ENCODE results near the gene TAPT1. TPM values are rescaled to one million over a fixed set of nuclear protein-coding genes. Genes with fewer than 3 reads are reported as not detected.

Gene TAPT1
- total and polyA plus RNA-seq, 2 donors (not counting 1 experiment from before 2014, with no cell fraction given): 58.4 to 76.0 TPM

DNA sequence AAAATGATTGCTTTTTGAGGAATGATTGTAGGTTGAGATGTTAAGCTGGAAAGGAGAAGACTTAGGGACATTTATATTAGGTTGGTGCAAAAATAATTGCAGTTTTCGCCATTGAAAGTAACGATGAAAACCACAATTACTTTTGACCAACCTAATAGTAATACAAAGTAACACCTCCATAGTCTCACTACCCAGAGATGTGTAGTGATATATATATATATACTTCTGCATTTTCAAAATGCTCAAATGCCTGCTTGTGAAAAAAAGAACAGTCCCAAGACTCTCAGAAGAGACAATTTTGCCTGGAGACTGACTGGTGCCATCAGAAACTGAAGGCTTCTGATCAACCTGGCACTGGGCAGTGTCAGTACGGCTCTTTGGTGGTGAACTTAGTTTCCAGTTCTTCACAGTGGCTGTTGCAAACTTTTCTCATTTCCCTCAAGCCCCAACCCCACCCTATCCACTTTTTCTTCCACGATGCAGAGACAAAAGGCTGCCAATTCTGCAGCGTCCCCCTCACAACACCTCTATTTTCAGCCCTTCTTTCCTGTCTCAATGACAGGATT lies 35.1 kb upstream of the TAPT1 start:
- Histone ChIP-seq H3K79me2 (ENCODE audit: control insufficient read depth, insufficient read depth, low read length) (no peaks in the 10 kb centered on the region), H2AFZ (ENCODE audit: insufficient read depth, low read depth, low read length, poor library complexity, severe bottlenecking) (no peak overlapping the region), H3K27me3 (replicated peaks in 1 of 4; ENCODE audit: control extremely low read depth in 1 of 4, control insufficient read depth in 3 of 4, insufficient read depth in 4 of 4, low read length in 3 of 4) (no peaks in the 10 kb centered on the region), H3K9ac (ENCODE audit: low read length) (no peak overlapping the region), H3K4me3 (ENCODE audit: control extremely low read depth in 1 of 5, extremely low read depth in 1 of 5, insufficient read depth in 1 of 5, low read depth in 2 of 5, low read length in 4 of 5) (peak overlapping the region in 2 of 5 experiments; percentile 3 to 8), H3K9me3 (ENCODE audit: control extremely low read depth in 1 of 3, control insufficient read depth in 2 of 3, insufficient read depth in 1 of 3, low read length in 2 of 3) (peaks cover 0 to 2% (median 0%) of the 10 kb centered on the region in 3 donors), H4K20me1 (ENCODE audit: control insufficient read depth, insufficient read depth, low read length, poor library complexity, severe bottlenecking) (no peaks in the 10 kb centered on the region), H3K27ac (ENCODE audit: low read length in 2 of 2) (peak overlapping the region; percentile 31 to 50), H3K4me1 (ENCODE audit: control insufficient read depth in 2 of 2, insufficient read depth in 2 of 2, low read length in 2 of 2) (peaks cover 39 to 48% of the 10 kb centered on the region in 2 donors), H3K36me3 (replicated peaks in 1 of 2; ENCODE audit: control extremely low read depth in 1 of 2, control insufficient read depth in 1 of 2, extremely low read depth in 1 of 2, insufficient read depth in 2 of 2, low read length in 1 of 2) (no peaks in the 10 kb centered on the region), H3K4me2 (replicated peaks; ENCODE audit: low read depth, low read length, poor library complexity, severe bottlenecking) (peak overlapping the region; percentile 56)
- no peak for DNase-seq
- CTCF ChIA-PET: no interaction called here
- no peaks in the 10 kb centered on the region for H3K9me3 Mint-ChIP-seq (ENCODE audit: insufficient read depth)
- peaks cover 40% of the 10 kb centered on the region for H3K4me1 Mint-ChIP-seq
- 31% methylated on average over 3 of the region's 5 CpGs for WGBS (ENCODE audit: insufficient coverage)
- H3K27ac Mint-ChIP-seq: peak overlapping the region; percentile 80
- no peak for ATAC-seq (ENCODE audit: low read depth)
- no peak for TF ChIP-seq EZH2 (IDR thresholded peaks at IDR 0.05; ENCODE audit: borderline replicate concordance, insufficient read depth, low read depth, low read length, poor library complexity, severe bottlenecking)
- TF ChIP-seq, protein P1, sequence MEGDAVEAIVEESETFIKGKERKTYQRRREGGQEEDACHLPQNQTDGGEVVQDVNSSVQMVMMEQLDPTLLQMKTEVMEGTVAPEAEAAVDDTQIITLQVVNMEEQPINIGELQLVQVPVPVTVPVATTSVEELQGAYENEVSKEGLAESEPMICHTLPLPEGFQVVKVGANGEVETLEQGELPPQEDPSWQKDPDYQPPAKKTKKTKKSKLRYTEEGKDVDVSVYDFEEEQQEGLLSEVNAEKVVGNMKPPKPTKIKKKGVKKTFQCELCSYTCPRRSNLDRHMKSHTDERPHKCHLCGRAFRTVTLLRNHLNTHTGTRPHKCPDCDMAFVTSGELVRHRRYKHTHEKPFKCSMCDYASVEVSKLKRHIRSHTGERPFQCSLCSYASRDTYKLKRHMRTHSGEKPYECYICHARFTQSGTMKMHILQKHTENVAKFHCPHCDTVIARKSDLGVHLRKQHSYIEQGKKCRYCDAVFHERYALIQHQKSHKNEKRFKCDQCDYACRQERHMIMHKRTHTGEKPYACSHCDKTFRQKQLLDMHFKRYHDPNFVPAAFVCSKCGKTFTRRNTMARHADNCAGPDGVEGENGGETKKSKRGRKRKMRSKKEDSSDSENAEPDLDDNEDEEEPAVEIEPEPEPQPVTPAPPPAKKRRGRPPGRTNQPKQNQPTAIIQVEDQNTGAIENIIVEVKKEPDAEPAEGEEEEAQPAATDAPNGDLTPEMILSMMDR (IDR thresholded peaks at IDR 0.05): no peak
- peak overlapping the region; percentile 56 for H3K4me3 Mint-ChIP-seq
- intact Hi-C loops (cut with micrococcal nuclease): loop anchor here (5.0 to 10.0 kb wide), 2 partner anchors 34 to 457 kb away; partner anchors contain the start of gene TAPT1
- POLR2A ChIA-PET: no interaction called here
- no peaks in the 10 kb centered on the region for H3K27me3 Mint-ChIP-seq

DNA sequence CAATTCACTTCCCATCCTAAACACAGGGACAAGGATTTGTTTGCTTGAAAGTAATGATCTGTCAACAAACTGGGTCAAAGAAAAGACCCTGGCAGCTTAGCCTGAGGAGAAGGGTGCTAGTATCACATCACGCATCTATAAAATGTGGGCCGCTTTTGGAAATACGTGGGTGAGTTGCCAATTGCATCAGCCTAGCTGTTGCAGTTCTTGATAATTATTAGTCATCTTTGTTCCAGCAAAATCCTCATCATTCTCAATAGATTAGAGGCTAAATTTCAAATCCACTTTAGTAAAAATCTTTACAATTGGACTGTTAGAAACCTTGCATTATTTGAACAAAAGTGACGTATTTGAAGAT lies 33.6 kb upstream of the TAPT1 start:
- WGBS (ENCODE audit: insufficient coverage): no CpG with 5 or more reads among the region's 4 CpGs
- Histone ChIP-seq H2AFZ (ENCODE audit: insufficient read depth, low read depth, low read length, poor library complexity, severe bottlenecking) (no peak overlapping the region), H3K9ac (ENCODE audit: low read length) (no peak overlapping the region), H3K27me3 (replicated peaks in 1 of 4; ENCODE audit: control extremely low read depth in 1 of 4, control insufficient read depth in 3 of 4, insufficient read depth in 4 of 4, low read length in 3 of 4) (no peaks in the 10 kb centered on the region), H3K4me1 (ENCODE audit: control insufficient read depth in 2 of 2, insufficient read depth in 2 of 2, low read length in 2 of 2) (peaks cover 30 to 42% of the 10 kb centered on the region in 2 donors), H3K9me3 (ENCODE audit: control extremely low read depth in 1 of 3, control insufficient read depth in 2 of 3, insufficient read depth in 1 of 3, low read length in 2 of 3) (peaks cover 0 to 5% (median 0%) of the 10 kb centered on the region in 3 donors), H3K4me3 (ENCODE audit: control extremely low read depth in 1 of 5, extremely low read depth in 1 of 5, insufficient read depth in 1 of 5, low read depth in 2 of 5, low read length in 4 of 5) (no peak overlapping the region), H3K36me3 (replicated peaks in 1 of 2; ENCODE audit: control extremely low read depth in 1 of 2, control insufficient read depth in 1 of 2, extremely low read depth in 1 of 2, insufficient read depth in 2 of 2, low read length in 1 of 2) (no peaks in the 10 kb centered on the region), H3K27ac (ENCODE audit: low read length in 2 of 2) (no peak overlapping the region), H3K79me2 (ENCODE audit: control insufficient read depth, insufficient read depth, low read length) (no peaks in the 10 kb centered on the region), H4K20me1 (ENCODE audit: control insufficient read depth, insufficient read depth, low read length, poor library complexity, severe bottlenecking) (no peaks in the 10 kb centered on the region), H3K4me2 (replicated peaks; ENCODE audit: low read depth, low read length, poor library complexity, severe bottlenecking) (no peak overlapping the region)
- DNase-seq (no peak), ATAC-seq (ENCODE audit: low read depth) (no peak)
- no peaks in the 10 kb centered on the region for H3K9me3 Mint-ChIP-seq (ENCODE audit: insufficient read depth)
- H3K4me1 Mint-ChIP-seq: peaks cover 36% of the 10 kb centered on the region
- intact Hi-C loops (cut with micrococcal nuclease): loop anchor here (5.0 to 10.0 kb wide), 2 partner anchors 33 to 455 kb away; partner anchors contain the start of gene TAPT1
- TF ChIP-seq, protein P1 (IDR thresholded peaks at IDR 0.05): no peak
- TF ChIP-seq EZH2 (IDR thresholded peaks at IDR 0.05; ENCODE audit: borderline replicate concordance, insufficient read depth, low read depth, low read length, poor library complexity, severe bottlenecking): no peak
- no peak overlapping the region for H3K27ac Mint-ChIP-seq
- H3K4me3 Mint-ChIP-seq: no peak overlapping the region
- CTCF ChIA-PET: interaction anchor here (0.7 to 1.2 kb wide), 2 partner anchors 54 to 58 kb away, joined by 3 read pairs; no protein-coding TSS in a partner anchor
- no peaks in the 10 kb centered on the region for H3K27me3 Mint-ChIP-seq
- POLR2A ChIA-PET: no interaction called here

All from B cell (primary cell).